Lower lobe of right lung (tissue), 2 donors: ENCODE results near the gene WDR27. TPM values are rescaled to one million over a fixed set of nuclear protein-coding genes. Genes with fewer than 3 reads are reported as not detected.

Experiments used
- ATAC-seq, 2 donors: fragments of 200-7000 bp; cut with Tn5 transposase; one replicate each; pipeline ENCODE4 v1.9.1; 2020 to 2022; ENCODE audit warnings: mild to moderate bottlenecking in 2 of 2, moderate library complexity in 2 of 2
- DNase-seq: peaks from one replicate; pipeline ENCODE4 v3.0.0-alpha.2; 2020
- H3K27ac ChIP-seq: fragments of 200-600 bp; one replicate; pipeline ENCODE4 v1.8.0; 2022
- H3K27me3 ChIP-seq: fragments of 200-600 bp; one replicate; pipeline ENCODE4 v1.8.0; 2022; ENCODE audit warnings: low read depth
- H3K36me3 ChIP-seq: fragments of 200-600 bp; one replicate; pipeline ENCODE4 v1.8.0; 2022; ENCODE audit warnings: mild to moderate bottlenecking
- H3K4me1 ChIP-seq: fragments of 200-600 bp; one replicate; pipeline ENCODE4 v1.8.0; 2022
- H3K4me3 ChIP-seq: fragments of 200-600 bp; one replicate; pipeline ENCODE4 v1.8.0; 2022; ENCODE audit warnings: mild to moderate bottlenecking
- H3K9me3 ChIP-seq: fragments of 200-600 bp; one replicate; pipeline ENCODE4 v1.8.0; 2022
- intact Hi-C: fragments of 100-400 bp; cut with DNase I; formaldehyde crosslinking; loops from one replicate; pipeline ENCODE4 v1.11.0; 2022
- total RNA-seq: library from RNA; stranded (reverse); fragmentation: NEBNext Ultra II Directional; extraction: Animal tissue kit (Norgen Biotek cat#: 25700); gene quantifications from one replicate; pipeline ENCODE4 v1.2.1, GENCODE V29; 2021
- TF ChIP-seq, protein P1 (sequence below): fragments of 200-600 bp; IDR thresholded peaks from one replicate; pipeline ENCODE4 v1.8.0; 2022; ENCODE audit warnings: antibody characterized with exemption, mild to moderate bottlenecking
- donor health status: DM: no; HTN: yes; CAD: no; lungs with severe emphysema.

The WDR27 gene
- total RNA-seq, 1 donor from 2014 or later = 38.0 TPM

- Histone ChIP-seq H3K27me3 (no peaks in the 10 kb centered on the region), H3K4me3 (no peak overlapping the region), H3K4me1 (no peaks in the 10 kb centered on the region), H3K27ac (no peak overlapping the region), H3K36me3 (peaks cover 19% of the 10 kb centered on the region), H3K9me3 (no peaks in the 10 kb centered on the region)
- intact Hi-C loops = no loop called here
- ATAC-seq (no peak), DNase-seq (no peak)
- TF ChIP-seq, protein P1, sequence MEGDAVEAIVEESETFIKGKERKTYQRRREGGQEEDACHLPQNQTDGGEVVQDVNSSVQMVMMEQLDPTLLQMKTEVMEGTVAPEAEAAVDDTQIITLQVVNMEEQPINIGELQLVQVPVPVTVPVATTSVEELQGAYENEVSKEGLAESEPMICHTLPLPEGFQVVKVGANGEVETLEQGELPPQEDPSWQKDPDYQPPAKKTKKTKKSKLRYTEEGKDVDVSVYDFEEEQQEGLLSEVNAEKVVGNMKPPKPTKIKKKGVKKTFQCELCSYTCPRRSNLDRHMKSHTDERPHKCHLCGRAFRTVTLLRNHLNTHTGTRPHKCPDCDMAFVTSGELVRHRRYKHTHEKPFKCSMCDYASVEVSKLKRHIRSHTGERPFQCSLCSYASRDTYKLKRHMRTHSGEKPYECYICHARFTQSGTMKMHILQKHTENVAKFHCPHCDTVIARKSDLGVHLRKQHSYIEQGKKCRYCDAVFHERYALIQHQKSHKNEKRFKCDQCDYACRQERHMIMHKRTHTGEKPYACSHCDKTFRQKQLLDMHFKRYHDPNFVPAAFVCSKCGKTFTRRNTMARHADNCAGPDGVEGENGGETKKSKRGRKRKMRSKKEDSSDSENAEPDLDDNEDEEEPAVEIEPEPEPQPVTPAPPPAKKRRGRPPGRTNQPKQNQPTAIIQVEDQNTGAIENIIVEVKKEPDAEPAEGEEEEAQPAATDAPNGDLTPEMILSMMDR = no peak
Observed at GRCh38 chr6:169626169-169626568, 75.7 kb downstream of the WDR27 start.

DNA sequence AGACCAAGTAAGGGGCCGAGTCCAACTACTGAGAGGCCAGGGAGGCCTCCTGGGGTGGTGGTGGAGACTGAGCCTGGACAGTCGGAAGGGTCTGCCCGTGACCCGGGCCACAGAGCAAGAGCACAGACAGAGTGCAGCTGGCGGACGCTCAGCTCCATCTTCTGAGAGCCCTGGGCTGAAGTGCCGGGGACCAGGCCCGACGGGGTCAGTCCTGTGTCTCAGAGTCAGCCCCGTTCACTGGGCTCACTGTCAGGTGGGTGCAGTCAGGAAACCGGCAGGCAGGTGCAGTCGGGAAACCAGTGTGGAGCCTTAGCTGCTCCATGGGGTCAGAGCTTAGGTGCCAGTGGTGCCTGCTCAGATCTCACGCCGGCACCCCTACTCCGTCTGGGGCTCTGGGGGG is 76.5 kb downstream of the WDR27 start:
- peaks cover 19% of the 10 kb centered on the region for H3K36me3 ChIP-seq
- no peak overlapping the region for H3K4me3 ChIP-seq
- H3K9me3 ChIP-seq = no peaks in the 10 kb centered on the region
- no peaks in the 10 kb centered on the region for H3K4me1 ChIP-seq
- ATAC-seq (no peak), DNase-seq (peak; percentile 31)
- TF ChIP-seq, protein P1 = no peak
- no peak overlapping the region for H3K27ac ChIP-seq
- no peaks in the 10 kb centered on the region for H3K27me3 ChIP-seq
- intact Hi-C loops = no loop called here

- DNase-seq (peak; percentile 23), ATAC-seq (no peak)
- TF ChIP-seq, protein P1 = no peak
- Histone ChIP-seq H3K4me3 (no peak overlapping the region), H3K4me1 (no peaks in the 10 kb centered on the region), H3K36me3 (peaks cover 19% of the 10 kb centered on the region), H3K27me3 (no peaks in the 10 kb centered on the region), H3K27ac (no peak overlapping the region), H3K9me3 (no peaks in the 10 kb centered on the region)
- intact Hi-C loops = no loop called here
Observed at GRCh38 chr6:169624785-169625184, 77.0 kb downstream of the WDR27 start.

DNA sequence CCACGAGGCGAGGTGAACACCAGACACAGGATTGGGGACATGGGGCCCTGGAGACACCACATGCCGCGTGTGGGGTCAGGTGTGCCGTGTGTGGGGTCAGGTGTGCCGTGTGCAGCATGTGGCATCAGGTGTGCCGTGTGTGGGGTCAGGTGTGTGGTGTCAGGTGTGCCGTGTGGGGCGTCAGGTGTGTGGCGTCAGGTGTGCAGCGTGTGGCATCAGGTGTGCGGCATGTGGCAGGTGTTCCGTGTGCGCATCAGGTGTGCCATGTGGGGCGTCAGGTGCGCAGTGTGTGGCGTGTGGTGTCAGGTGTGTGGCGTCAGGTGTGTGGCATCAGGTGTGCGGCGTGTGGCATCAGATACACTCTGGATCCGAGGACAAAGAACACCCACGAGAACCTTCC is 77.9 kb downstream of the WDR27 start:
- Histone ChIP-seq H3K4me1 (no peaks in the 10 kb centered on the region), H3K9me3 (no peaks in the 10 kb centered on the region), H3K4me3 (no peak overlapping the region), H3K27ac (no peak overlapping the region), H3K36me3 (peaks cover 19% of the 10 kb centered on the region), H3K27me3 (no peaks in the 10 kb centered on the region)
- intact Hi-C loops = no loop called here
- TF ChIP-seq, protein P1 = no peak
- DNase-seq (peak; percentile 38), ATAC-seq (no peak)

DNA sequence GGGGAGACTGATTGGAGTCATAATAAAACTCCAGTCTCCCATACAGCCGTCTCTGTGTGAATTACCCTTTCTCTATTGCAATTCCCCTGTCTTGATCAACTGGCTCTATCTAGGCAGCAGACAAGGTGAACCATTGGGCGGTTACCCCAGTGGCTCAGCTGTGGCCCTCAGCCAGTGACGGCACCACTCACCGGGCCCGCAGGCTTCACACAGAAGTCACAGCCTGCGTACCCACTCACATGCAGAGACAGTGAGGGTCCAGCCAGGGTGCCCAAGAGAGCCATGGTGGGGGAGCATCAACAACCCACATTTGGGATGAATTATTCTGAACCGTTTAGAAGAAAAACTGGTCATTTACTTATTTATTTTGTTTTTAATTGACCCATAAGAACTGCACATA is 78.5 kb downstream of the WDR27 start:
- TF ChIP-seq, protein P1 = no peak
- Histone ChIP-seq H3K36me3 (peaks cover 19% of the 10 kb centered on the region), H3K9me3 (no peaks in the 10 kb centered on the region), H3K4me1 (no peaks in the 10 kb centered on the region), H3K4me3 (no peak overlapping the region), H3K27ac (no peak overlapping the region), H3K27me3 (no peaks in the 10 kb centered on the region)
- ATAC-seq = no peak
- intact Hi-C loops = no loop called here
- DNase-seq = no peak

- intact Hi-C loops = no loop called here
- no peak for ATAC-seq
- H3K27me3 ChIP-seq = no peaks in the 10 kb centered on the region
- H3K4me1 ChIP-seq = no peaks in the 10 kb centered on the region
- no peak overlapping the region for H3K4me3 ChIP-seq
- TF ChIP-seq, protein P1 = no peak
- H3K36me3 ChIP-seq = peaks cover 19% of the 10 kb centered on the region
- H3K9me3 ChIP-seq = no peaks in the 10 kb centered on the region
- DNase-seq = no peak
- no peak overlapping the region for H3K27ac ChIP-seq
Observed at GRCh38 chr6:169622618-169623017, 79.2 kb downstream of the WDR27 start.
